GM12878 (cell line): ENCODE data around the gene CD209. TPM values are rescaled to one million over a fixed set of nuclear protein-coding genes. Genes with fewer than 3 reads are reported as not detected.

ENCODE experiments used
- ATAC-seq: fragments of 200-7000 bp; cut with Tn5 transposase; 3 replicates; pipeline ENCODE4 v1.9.1; 2020; ENCODE audit warnings: mild to moderate bottlenecking, moderate library complexity
- BruUV-seq: library from RNA; stranded (reverse); fragments of 400-500 nt; replicated peaks from 2 replicates; lab custom pipeline; 2021; lab: Mats Ljungman, UMichigan
- CTCF ChIA-PET: fragments of 300-600 bp; sonication (Branson Sonifier 250); formaldehyde crosslinking; extraction: SDS; loops from one replicate; lab custom pipeline; 2021; ENCODE audit warnings: inconsistent platforms; lab: Yijun Ruan, JAX
- POLR2A ChIA-PET: fragments of 350-600 bp; formaldehyde crosslinking; extraction: SDS; loops from one replicate; lab custom pipeline; 2021; ENCODE audit warnings: inconsistent platforms; lab: Charles Lee
- RAD21 ChIA-PET: fragments of 300-600 bp; sonication (Branson Sonifier 250); formaldehyde crosslinking; loops from one replicate; lab custom pipeline; 2023; ENCODE audit warnings: antibody characterized with exemption; ENCODE audit not compliant: unreplicated experiment; lab: Charles Lee
- SMC1A ChIA-PET: fragments of 300-600 bp; sonication (Branson Sonifier 250); formaldehyde crosslinking; loops from one replicate; lab custom pipeline; 2023; ENCODE audit not compliant: unreplicated experiment, uncharacterized antibody; lab: Charles Lee
- DNase-seq: peaks from one replicate; pipeline ENCODE4 v3.0.0-alpha.2; 2011; ENCODE audit warnings: low read depth, low spot score
- FAIRE-seq: peaks from 3 replicates; lab custom pipeline; 2011; peaks lifted over from hg19 to GRCh38; lab: Jason Lieb, UNC
- H2AFZ ChIP-seq: 2 replicates; pipeline ENCODE4 v1.6.0; 2011; ENCODE audit warnings: low read depth, low read length, control low read depth; ENCODE audit not compliant: control insufficient read depth
- H3K27ac ChIP-seq: 2 replicates; pipeline ENCODE4 v1.5.1; 2011; ENCODE audit warnings: control low read depth; ENCODE audit not compliant: control insufficient read depth, insufficient read depth
- H3K27me3 ChIP-seq, 2 experiments: replicated peaks in 1 of 2; 2 replicates each; pipeline versions ENCODE4 v1.6.0 to v1.6.1; 2011; ENCODE audit warnings: low read length in 1 of 2; ENCODE audit not compliant: control insufficient read depth in 2 of 2, insufficient read depth in 2 of 2
- H3K36me3 ChIP-seq, 2 experiments: 2 replicates each; pipeline ENCODE4 v1.5.1; 2011; ENCODE audit warnings: low read length in 1 of 2; ENCODE audit not compliant: control insufficient read depth in 2 of 2, insufficient read depth in 2 of 2
- H3K4me1 ChIP-seq: 2 replicates; pipeline ENCODE4 v1.6.1; 2011; ENCODE audit warnings: mild to moderate bottlenecking, low read length, moderate library complexity, mixed read lengths; ENCODE audit not compliant: control insufficient read depth, insufficient read depth
- H3K4me2 ChIP-seq: 2 replicates; pipeline ENCODE4 v1.6.0; 2011; ENCODE audit warnings: control low read depth; ENCODE audit not compliant: control insufficient read depth, insufficient read depth
- H3K4me3 ChIP-seq: fragments of 200-600 bp; sonication (generic); 2 replicates; pipeline ENCODE4 v1.5.1; 2016
- H3K79me2 ChIP-seq: 2 replicates; pipeline ENCODE4 v1.6.0; 2011; ENCODE audit warnings: low read length; ENCODE audit not compliant: control insufficient read depth, insufficient read depth
- H3K9ac ChIP-seq: 2 replicates; pipeline ENCODE4 v1.8.0; 2011; ENCODE audit warnings: low read length, control low read depth, mixed read lengths; ENCODE audit not compliant: control insufficient read depth, insufficient read depth
- H3K9me3 ChIP-seq: replicated peaks from 3 replicates; pipeline ENCODE4 v1.5.1; 2011; ENCODE audit warnings: mild to moderate bottlenecking, low read length; ENCODE audit not compliant: control insufficient read depth, insufficient read depth
- H4K20me1 ChIP-seq: 2 replicates; pipeline ENCODE4 v1.6.0; 2011; ENCODE audit not compliant: control insufficient read depth, insufficient read depth
- ATF2 ChIP-seq: IDR thresholded peaks from 2 replicates; pipeline ENCODE4 v1.6.1; 2012; ENCODE audit warnings: low read length, inconsistent platforms
- CREM ChIP-seq: IDR thresholded peaks from 2 replicates; pipeline ENCODE4 v1.6.1; 2014; ENCODE audit warnings: antibody characterized with exemption, low read depth
- FOS ChIP-seq: IDR thresholded peaks from 3 replicates; pipeline ENCODE4 v1.6.1; 2011; ENCODE audit warnings: borderline replicate concordance; ENCODE audit not compliant: insufficient read length; ENCODE audit errors: extremely low read depth
- FOXM1 ChIP-seq: IDR thresholded peaks from 2 replicates; pipeline ENCODE4 v1.6.1; 2012; ENCODE audit warnings: low read depth, mild to moderate bottlenecking, inconsistent platforms, low read length, moderate library complexity
- IKZF2 ChIP-seq, 2 experiments: fragments of 450-650 bp; IDR thresholded peaks; 2 replicates each; pipeline ENCODE4 v1.6.1; 2017; ENCODE audit warnings: mild to moderate bottlenecking in 2 of 2, moderate library complexity in 2 of 2
- KLF5 ChIP-seq: fragments of 450-650 bp; IDR thresholded peaks from 2 replicates; pipeline ENCODE4 v1.6.1; 2014; ENCODE audit warnings: mild to moderate bottlenecking; ENCODE audit not compliant: partially characterized antibody
- MXI1 ChIP-seq: fragments of 150-350 bp; IDR thresholded peaks from 2 replicates; pipeline ENCODE4 v1.6.1; 2011; ENCODE audit warnings: low read depth, mild to moderate bottlenecking, inconsistent platforms, low read length, improper control_type of control experiment
- MYB ChIP-seq: fragments of 150-350 bp; IDR thresholded peaks from 2 replicates; pipeline ENCODE4 v1.6.1; 2014; ENCODE audit warnings: mild to moderate bottlenecking, low read depth, low read length, borderline replicate concordance
- NFXL1 ChIP-seq: fragments of 450-650 bp; IDR thresholded peaks from 2 replicates; pipeline ENCODE4 v1.6.1; 2017; ENCODE audit warnings: antibody characterized with exemption, mild to moderate bottlenecking, borderline replicate concordance
- POLR2AphosphoS2 ChIP-seq: IDR thresholded peaks from 2 replicates; pipeline ENCODE4 v1.6.1; 2011; ENCODE audit warnings: low read depth, mild to moderate bottlenecking, low read length, improper control_type of control experiment, moderate library complexity
- RUNX3 ChIP-seq: IDR thresholded peaks from 2 replicates; pipeline ENCODE4 v1.6.1; 2012; ENCODE audit warnings: low read length, inconsistent platforms
- TARDBP ChIP-seq: IDR thresholded peaks from 2 replicates; pipeline ENCODE4 v1.6.1; 2016; ENCODE audit warnings: borderline replicate concordance
- ZNF384 ChIP-seq: IDR thresholded peaks from 2 replicates; pipeline ENCODE4 v1.6.1; 2012; ENCODE audit warnings: low read depth, mild to moderate bottlenecking, low read length, improper control_type of control experiment, borderline replicate concordance
- ZNF592 ChIP-seq: fragments of 450-650 bp; IDR thresholded peaks from 2 replicates; pipeline ENCODE4 v1.6.1; 2017; ENCODE audit warnings: mild to moderate bottlenecking, moderate library complexity
- WGBS: methylation state at CpG from one replicate; pipeline ENCODE4 v1.1.6; 2016; ENCODE audit warnings: low lambda C conversion rate; ENCODE audit not compliant: insufficient replicate concordance, insufficient coverage; ENCODE audit errors: missing lambda C conversion rate; 5-methylcytosine and 5-hydroxymethylcytosine counted together
- in situ Hi-C: fragments of 300-500 bp; cut with MboI; formaldehyde crosslinking; loops from 9 replicates; pipeline ENCODE4 v1.14.3; 2018; ENCODE audit warnings: mixed read lengths
- intact Hi-C: fragments of 100-400 bp; cut with micrococcal nuclease; formaldehyde crosslinking; loops from one replicate; pipeline ENCODE4 v1.14.2; 2022; ENCODE audit not compliant: unreplicated experiment
- polyA plus RNA-seq, 11 experiments: library from polyadenylated mRNA; depleted of rRNA in 4 of 11; unstranded in 6 of 11; stranded (reverse) in 5 of 11; fragments of >200 nt; fragmentation: Nextera tagmentation in 4 of 11; fragmentation: Illumina TruSeq in 1 of 11; extraction: Ambion mirVana in 4 of 11; extraction: Trizol in 1 of 11; gene quantifications; 1 replicate in 1 of 11; 2 replicates in 10 of 11; pipeline versions ENCODE4 v1.2.1 to v1.2.3, GENCODE V29; 2011 to 2016; ENCODE audit warnings: inconsistent platforms in 2 of 11, missing spikeins in 2 of 11, low read depth in 1 of 11
- total RNA-seq, 4 experiments: library from RNA; depleted of rRNA in 3 of 4; stranded (reverse); fragments of >200 nt in 3 of 4; fragmentation: Illumina TruSeq in 1 of 4; extraction: Trizol in 1 of 4; gene quantifications; 2 replicates each; pipeline versions ENCODE4 v1.2.1 to v1.2.3, GENCODE V29; 2013 to 2021

Gene CD209
- total and polyA plus RNA-seq, 10 of the 15 experiments (the other 5 are each of a cell fraction or from before 2014, with no cell fraction given) = 0.04 to 0.21 (median 0.10) TPM; not detected in 3

GRCh38 chr19:7759156-7759555 lies 11.8 kb upstream of the CD209 start:
- FAIRE-seq (no peak), ATAC-seq (no peak), DNase-seq (no peak)
- TF ChIP-seq ZNF384 = 0 out of 2 replicates have a peak, but pooled peaks have one; percentile 26
- TF ChIP-seq FOS = no peak
- TF ChIP-seq RUNX3 = no peak
- peaks cover 34% of the 10 kb centered on the region for H3K9me3 ChIP-seq
- BruUV-seq = no TSS peak
- H3K4me2 ChIP-seq = no peak overlapping the region
- intact Hi-C loops = no loop called here
- H3K79me2 ChIP-seq = no peaks in the 10 kb centered on the region
- no peaks in the 10 kb centered on the region for H3K36me3 ChIP-seq
- ChIA-PET CTCF (no interaction called here), SMC1A (no interaction called here), RAD21 (no interaction called here), POLR2A (no interaction called here)
- H3K4me1 ChIP-seq = no peaks in the 10 kb centered on the region
- H3K27ac ChIP-seq = no peak overlapping the region
- 100% methylated on average over 1 of the region's 1 CpG for WGBS
- H3K4me3 ChIP-seq = no peak overlapping the region
- no peaks in the 10 kb centered on the region; a peak in 1 of 4 replicates for H3K27me3 ChIP-seq
- no peaks in the 10 kb centered on the region for H4K20me1 ChIP-seq
- no peak overlapping the region for H2AFZ ChIP-seq
- in situ Hi-C loops = no loop called here
- no peak overlapping the region for H3K9ac ChIP-seq

- Histone ChIP-seq H3K9me3 (peaks cover 34% of the 10 kb centered on the region), H3K79me2 (no peaks in the 10 kb centered on the region), H3K27ac (no peak overlapping the region), H3K9ac (no peak overlapping the region), H3K4me1 (no peaks in the 10 kb centered on the region), H3K27me3 (no peaks in the 10 kb centered on the region; a peak in 1 of 4 replicates), H3K4me2 (no peak overlapping the region), H2AFZ (no peak overlapping the region), H4K20me1 (no peaks in the 10 kb centered on the region), H3K4me3 (no peak overlapping the region), H3K36me3 (no peaks in the 10 kb centered on the region)
- intact Hi-C loops (no loop called here), in situ Hi-C loops (no loop called here)
- no TSS peak for BruUV-seq
- FAIRE-seq = no peak
- ChIA-PET POLR2A (no interaction called here), SMC1A (no interaction called here), CTCF (no interaction called here), RAD21 (no interaction called here)
- no peak for DNase-seq
- no peak for ATAC-seq
- 56% methylated on average over 3 of the region's 3 CpGs for WGBS
- TF ChIP-seq MXI1 (no peak), MYB (no peak), FOXM1 (no peak), ATF2 (no peak), KLF5 (no peak), TARDBP (no peak), POLR2AphosphoS2 (no peak), IKZF2 (IDR thresholded peaks at IDR 0.05) (no peak), ZNF592 (no peak), CREM (no peak), NFXL1 (no peak)
Observed at GRCh38 chr19:7757358-7757757, 10.0 kb upstream of the CD209 start.
